Activated T-helper 9 cell treated with anti-CD3 and anti-CD28 coated beads, Interleukin-2, amount 50 U/mL, for 16 hours (primary cell): ENCODE measurements around the gene MRPL53.
"Not testable (repeated sequence)": the region's sequence is repeated elsewhere in the genome, so short reads cannot be mapped to it uniquely, and the experiment has no call there.

ENCODE experiments used
- DNase-seq: peaks from one replicate; pipeline ENCODE4 v3.0.0-alpha.2; 2020; ENCODE audit warnings: low read depth

Gene MRPL53

GRCh38 chr2:74502147-74502719 is 29.8 kb upstream of the MRPL53 start:
- no peak for DNase-seq

DNA sequence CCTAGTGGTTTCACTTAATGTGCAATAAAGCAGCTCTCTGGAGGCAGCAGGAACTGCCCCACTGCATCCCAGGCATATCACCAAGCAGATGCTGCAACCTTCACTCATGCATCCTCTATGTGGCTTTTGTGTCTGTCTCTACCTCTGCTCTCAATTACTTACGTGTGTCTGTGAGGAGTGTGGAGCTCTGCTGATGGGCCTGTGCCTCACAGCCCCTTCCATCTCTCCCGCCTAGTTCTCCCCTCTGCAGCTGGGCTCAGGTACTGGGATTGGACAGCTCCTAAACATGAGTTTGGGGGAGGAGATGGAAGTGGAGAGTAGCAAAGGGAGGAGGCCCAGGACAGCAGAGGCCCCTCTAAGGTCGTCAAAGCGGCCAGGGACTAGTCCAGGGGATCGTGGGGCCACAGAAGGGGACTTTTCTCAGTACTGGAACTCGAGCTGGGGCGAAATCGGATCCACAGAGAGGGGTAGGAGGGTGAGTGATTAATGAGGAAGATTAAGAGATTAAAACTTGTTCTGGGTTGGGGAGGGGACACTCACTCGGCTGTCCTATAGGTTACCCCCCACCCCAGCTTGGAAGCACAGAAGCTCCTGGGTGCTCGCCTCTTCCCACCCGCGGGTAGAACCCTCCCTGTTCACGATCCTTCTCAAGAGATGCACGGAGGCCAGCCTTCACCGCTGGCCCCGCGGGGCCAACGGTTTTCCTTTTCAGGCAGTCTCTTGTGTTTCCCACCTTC is 29.0 kb upstream of the MRPL53 start:
- no peak for DNase-seq

DNA sequence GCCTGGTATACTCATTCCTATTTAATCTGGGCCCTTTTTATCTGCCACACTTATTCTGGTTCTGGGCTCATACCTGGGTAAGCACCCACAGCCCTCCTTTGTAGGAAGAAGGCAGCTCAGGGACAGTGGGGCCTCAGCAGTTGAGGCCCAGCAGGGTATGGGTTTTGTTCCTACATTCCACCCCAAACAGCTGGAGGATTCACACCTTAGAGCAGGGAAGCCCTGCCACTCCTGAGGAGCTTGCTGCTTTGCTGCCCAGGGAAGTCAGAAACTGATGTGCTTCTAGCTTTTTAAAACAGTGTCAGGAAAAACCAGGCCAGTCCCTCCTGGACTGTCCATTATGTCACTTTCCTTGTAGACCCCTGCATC is 28.1 kb upstream of the MRPL53 start:
- DNase-seq, result no peak

GRCh38 chr2:74499940-74500577 is 27.6 kb upstream of the MRPL53 start:
- DNase-seq, result no peak

- DNase-seq, result no peak
Observed at GRCh38 chr2:74499267-74499939, 26.9 kb upstream of the MRPL53 start, which contains the start of gene LBX2. TSS of gene LBX2 (minus strand) at chr2:74499603. CDS start at chr2:74499537, 66 bp downstream.

- DNase-seq, result no peak
Observed at GRCh38 chr2:74498500-74499266, 26.2 kb upstream of the MRPL53 start.

DNA sequence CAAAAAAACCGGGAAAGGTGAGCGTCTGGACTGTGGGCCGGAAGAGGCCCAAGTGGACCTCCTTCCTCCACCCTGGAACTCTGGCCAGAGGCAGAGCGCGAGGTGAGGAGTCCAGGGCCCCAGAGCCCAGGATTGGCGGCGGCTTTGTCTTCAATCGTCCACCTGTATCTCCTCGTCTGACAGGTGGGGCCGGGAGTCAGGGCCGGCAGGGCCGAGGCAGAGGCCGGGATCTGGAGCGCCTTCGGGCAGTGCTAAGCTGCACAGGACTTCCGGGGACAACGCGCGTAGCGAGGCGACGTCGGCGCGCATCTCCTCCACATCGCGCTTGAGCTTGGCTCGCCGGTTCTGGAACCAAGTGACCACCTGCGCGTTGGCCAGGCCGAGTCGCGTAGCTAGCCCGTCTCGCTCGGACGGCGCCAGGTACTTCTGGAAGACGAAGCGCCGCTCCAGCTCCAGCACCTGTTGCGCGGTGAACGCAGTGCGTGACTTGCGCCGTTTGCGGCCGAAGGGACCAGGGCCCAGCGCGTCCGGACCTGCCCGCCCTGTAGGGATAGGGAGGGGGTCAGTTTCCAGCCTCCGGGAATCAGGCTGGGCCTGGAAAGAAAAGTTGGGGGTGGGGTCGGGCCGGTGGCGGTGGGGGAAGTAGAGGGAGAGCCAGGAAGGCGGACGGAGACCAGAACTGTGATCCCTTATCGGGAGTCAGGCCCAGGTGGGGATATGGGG is 25.5 kb upstream of the MRPL53 start:
- no peak for DNase-seq

DNA sequence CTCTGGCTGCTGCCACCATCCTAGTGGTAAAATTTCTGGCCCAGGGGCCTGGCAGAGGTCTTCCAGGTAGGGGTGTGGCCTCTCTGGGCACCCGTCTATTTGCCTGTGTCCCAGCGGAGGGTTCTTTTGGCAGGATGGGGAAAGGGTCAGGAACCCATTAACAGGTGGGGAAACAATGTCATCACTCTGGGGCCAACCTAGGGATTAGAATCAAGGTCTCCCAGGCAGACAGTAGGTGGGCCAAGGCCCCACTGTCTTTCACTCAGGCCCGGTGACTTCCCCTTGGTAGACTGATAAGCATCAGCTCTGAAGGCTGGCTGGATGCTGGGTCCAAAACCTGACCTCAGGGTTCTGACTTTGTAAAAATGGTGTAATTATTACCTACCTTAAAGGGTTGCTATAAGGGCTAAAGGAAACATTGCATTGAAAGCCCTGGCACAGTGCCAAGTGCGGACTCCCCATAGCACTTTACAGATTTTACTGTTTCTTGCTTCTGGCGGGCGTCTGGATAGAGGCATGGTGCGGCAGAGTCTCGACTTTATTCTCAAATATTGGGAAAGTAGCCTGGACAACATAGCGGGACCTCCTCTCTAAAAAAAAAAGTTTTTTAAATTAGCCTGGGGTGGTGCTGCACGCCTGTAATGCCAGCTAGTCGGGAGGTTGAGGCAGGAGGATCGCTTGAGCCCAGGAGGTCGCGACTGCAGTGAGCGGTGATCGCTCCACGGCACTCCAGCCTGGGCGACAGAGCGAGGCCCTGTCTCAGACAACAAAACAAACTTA is 24.7 kb upstream of the MRPL53 start:
- no peak for DNase-seq

DNA sequence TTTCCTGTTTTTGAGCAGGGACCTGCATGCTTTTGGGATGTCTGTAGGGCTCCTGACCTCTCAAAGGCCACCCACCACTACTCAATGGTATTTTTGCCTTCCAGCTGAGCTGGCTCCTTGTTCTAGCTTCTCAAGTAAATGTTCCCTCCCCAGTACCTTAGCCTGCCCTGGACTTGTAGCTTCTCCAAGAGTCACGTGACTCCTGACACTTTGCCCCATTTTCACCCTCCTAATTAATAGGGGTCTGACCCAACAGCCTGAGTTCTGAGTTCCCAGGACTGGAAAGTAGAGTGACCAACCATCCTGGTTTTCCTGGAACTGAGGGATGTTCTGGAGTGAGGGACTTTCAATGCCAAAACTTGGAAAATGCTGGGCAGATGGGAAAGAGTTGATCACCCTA is 23.0 kb upstream of the MRPL53 start:
- DNase-seq, result no peak

DNA sequence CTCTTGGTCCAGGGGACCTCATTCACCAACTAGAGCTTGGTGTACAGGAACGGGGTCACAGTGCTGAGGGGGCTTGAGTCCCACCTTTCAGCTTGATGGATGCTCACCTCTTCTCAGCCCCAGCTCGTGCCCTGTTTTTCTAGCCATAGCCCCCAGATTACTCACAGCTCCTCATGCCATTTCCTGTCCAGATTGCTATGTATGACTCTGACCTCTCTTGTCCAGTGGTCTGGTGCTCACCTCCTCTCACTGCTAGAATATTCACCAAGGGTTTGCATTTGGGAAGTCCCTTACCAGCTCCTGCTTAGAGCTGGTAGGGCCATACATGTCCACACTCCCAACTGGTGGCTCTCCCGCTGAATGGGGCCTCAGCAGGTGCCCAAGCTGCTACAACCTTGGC is 21.1 kb upstream of the MRPL53 start:
- no peak for DNase-seq

DNA sequence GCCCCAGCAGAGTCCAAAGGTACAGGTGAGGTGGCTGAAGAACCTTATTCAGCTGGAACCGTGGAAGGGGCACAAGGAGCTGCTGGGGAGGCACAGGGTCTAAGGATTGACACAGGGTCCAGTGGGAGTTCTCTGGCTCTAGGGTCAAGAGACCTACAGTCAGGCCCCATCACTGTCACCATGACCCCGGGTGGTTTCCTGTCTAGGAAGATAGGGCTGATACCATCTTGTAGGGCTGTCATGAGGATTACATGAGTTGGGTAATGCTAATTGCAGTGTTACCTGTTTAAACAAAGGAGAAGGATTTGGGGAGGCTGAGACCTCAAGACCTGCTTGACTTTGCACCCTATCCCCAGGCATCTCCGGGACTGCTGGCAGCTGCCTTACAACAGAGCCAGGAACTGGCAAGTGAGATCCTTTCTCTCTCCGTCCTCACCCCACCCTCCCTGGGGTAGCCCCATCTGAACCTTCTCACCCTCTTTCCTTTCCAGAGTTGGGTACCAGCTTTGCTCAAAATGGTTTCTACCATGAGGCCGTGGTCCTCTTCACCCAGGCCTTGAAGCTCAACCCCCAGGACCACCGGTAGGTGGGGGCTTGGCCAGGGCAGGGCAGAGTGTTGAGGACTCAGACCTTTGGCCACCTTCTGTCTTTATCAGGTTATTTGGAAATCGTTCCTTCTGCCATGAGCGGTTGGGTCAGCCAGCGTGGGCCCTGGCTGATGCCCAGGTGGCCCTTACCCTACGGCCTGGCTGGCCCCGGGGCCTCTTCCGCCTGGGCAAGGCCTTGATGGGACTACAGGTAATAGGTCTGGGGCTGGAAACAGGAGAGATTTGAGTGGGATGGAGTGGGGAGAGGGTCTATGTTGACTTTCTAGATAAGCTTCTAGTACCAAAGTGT is 19.4 kb upstream of the MRPL53 start:
- DNase-seq, result no peak

DNA sequence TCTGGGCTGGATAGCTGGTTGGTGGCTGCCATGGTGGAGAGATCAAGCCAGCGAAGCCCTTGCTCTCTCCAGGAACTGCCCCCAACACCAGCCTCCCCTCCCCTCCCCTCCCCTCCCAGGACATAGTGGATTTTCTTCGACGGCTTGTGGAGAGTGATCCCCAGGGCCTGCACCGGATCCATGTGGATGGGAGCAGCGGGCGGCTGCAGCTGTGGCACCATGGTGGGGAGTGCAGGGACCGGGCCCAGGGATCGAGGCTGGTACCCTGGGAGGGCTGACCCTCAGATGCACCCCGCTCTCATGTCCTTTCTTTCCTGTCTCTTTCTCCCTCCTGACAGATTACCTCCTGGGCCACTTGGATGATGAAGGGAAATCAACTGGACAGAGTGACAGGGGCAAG is 17.4 kb upstream of the MRPL53 start:
- DNase-seq, result no peak

DNA sequence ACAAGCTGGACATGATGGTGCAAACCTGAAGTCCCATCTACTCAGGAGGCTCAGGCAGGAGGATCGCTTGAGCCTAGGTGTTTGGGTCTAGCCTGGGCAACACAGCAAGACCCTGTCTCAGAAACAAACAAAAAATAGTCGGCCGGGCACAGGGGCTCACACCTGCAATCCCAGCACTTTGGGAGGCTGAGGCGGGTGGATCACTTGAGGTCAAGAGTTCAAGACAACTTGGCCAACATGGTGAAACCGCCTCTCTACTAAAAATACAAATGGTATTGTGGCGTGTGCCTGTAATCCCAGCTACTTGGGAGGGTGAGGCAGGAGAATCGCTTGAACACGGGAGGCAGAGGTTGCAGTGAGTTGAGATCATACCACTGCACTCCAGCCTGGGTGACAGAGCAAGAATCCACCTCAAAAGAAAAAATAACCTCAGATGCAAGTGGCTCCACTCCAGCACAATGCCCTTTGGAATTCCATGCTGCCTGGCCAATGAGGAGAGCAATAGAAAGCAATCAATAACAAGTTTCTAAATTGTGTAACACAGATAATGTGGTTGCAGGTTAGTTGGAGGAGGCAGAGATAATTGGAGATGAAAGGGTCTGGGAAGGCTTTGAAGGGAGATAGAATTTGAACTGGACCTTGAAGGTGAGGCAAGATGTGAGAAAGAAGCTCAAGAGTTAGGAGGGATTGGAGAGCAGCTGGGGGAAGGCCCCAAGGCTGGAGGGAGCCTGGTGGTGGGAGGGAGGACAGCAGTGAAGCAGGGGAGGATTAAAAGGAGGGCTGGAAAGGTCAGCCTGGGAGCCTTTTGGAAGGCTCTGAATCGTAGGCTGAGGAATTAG is 16.4 kb upstream of the MRPL53 start:
- DNase-seq, result no peak

DNA sequence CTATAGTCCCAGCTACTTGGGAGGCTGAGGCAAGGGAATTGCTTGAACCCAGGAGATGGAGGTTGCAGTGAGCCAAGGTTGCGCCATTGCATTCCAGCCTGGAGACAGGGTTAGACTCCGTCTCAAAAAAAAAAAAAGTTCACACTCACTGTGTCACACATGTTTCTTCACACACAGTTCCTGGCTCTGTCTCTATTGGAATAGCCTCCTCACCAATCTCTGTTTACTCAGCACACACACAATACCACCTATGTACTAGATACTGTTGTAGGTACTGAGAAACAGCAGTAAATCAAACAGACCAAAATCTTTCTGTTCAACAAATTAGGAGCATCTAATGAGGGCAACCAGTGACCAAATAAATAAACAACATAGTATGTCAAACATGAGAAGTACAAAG is 13.7 kb upstream of the MRPL53 start:
- DNase-seq, result no peak

GRCh38 chr2:74483675-74484164 is 11.2 kb upstream of the MRPL53 start:
- DNase-seq, result not testable (repeated sequence)

- peak; percentile 86 for DNase-seq
Observed at GRCh38 chr2:74482801-74483674, 10.6 kb upstream of the MRPL53 start, which contains the start of the genes CCDC142 and TTC31. TSS of gene CCDC142 (minus strand) at chr2:74482998. CDS start at chr2:74482837, 161 bp downstream. TSS of gene TTC31 (plus strand) at chr2:74483081. CDS start at chr2:74483096, 15 bp downstream.
